Measurements from ENCODE around the gene FAM240A. TPM values are rescaled to one million over a fixed set of nuclear protein-coding genes. Genes with fewer than 3 reads are reported as not detected.

Gene FAM240A
- total RNA-seq, 1 donor from 2014 or later = not detected

DNA sequence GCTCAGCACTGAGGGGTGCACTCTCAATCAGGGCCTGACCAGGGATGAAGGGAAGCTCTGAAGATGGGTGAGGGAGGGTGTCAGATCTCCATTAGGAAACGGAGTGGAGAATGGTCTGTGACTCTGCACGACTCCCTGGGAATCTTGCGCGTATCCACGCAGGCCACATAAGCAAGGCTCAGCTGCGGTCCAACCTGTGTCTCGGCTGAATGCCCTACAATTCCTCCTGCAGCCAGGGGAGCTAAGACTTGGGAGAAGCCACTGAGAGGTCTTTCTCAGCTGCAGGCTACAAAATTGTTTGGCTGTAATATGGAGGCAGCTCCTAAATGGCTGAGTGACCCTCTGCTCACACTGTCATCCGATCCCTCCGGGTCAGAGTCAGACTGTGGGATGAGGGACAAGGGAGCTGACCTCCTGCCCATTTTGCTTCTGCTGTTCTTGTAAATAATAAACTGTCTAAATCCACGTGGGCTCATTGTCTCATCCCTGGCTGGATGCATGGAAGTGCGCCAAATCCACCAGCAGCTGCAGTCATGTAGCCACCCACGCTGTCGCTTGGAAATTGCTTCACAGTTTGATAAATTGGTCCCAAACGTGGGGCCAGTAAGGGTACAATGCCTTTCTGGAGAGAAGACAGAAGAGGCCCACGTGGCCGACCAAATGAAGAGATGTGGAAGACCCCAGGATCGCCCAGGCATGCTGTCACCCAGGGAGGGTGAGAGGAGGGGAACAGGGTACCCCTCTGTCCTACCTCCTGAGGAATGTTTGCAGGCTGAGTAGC is 50.6 kb downstream of the FAM240A start:
- DNase-seq (ENCODE audit: low spot score) = no peak

DNA sequence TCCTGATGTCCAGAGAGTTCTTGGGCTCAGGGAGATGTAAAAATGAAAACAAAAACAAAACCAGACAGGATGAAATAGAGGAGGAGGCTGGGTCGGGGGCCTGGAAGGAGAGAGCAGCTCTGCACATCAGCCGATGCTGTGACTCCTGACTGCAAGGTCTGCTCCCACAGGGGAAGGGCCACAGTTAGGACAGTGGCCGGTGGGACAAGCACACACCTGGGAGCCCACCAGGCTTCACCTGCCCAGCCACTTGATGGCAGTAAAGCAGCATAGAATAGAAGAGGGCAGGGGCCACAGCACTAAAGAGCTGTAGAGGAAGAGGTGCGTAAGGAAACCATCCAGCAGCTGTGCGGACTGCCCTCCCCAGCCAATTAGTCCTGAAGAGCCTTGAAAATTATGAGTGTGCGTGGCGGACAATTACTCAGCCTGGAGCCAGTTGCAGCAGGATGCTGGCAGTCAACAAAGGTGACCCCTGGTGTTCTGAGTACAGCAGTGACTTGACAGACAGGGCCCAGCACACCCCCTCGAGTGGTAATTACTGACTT is 51.3 kb downstream of the FAM240A start:
- no peak for DNase-seq (ENCODE audit: low spot score)

DNA sequence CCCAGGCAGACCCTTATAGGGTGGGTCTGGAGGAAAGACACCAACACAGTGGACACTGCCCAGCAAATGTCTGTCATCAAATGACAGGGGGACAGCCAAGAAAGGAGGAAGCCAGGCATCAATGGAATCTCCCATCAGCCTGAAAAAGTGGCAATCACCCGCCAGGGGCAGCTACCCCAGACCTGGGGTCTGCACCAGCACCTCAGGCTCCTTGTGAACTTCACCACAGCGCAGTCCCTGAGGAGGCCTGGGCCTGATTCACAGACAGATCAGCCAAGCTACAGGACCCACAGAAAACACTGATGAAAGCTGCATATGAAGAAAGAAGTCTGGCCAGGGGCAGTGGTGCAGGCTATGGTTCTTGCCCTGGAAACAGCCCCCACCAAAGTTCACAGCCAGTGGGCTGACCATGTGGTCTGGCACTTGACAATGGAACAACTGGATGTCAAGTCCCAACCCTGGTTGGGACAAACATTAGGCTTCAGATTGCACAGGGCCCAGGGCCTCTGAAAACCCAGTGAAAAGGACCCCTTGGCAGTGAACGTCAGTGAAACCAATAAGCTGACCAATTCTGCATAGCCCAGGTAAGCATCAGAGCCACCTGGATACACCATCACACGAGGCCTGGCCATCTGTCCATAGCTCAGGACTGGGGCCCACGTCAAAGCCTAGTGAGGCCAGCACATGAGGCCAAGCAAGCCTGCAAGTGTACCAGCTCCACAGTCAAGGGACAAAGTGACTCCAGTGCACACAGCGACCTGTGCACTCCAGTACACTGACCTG is 52.1 kb downstream of the FAM240A start:
- DNase-seq (ENCODE audit: low spot score) = no peak

DNA sequence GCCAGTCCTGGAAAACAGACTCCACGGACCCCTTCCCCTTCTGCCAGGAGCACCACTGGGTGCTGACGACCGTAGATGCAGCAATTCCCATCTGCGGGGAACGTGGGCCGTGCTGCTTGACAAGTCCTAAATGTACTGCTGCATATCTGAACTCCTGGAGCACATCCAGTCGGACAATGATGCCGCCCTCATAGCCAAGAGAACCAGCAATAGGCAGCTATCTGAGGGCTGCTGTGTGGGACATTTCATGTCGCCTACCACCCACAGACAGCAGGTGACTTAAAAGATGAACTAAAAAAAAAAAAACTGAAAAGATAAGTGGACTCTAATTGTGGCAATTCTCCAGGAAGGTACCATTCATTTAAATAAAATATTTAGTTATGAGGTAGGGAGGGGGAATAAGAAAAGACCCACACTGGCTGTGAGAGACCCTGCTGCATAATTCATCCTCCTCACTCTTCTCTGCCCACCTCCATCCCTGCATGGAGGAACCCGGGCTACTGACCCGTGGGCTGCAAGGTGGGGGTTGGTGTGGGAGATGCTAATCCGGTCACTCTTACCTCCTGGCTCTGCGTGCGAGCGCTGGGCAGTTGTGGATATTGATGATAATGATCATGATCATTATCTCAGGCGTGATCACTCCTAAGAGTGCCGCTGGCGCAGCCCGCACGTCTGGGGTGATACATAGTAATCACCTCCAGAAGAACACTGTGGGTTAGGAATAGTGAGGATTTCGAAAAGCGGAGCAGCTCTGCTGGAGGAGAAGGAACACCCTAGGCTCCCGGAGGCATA is 52.8 kb downstream of the FAM240A start:
- DNase-seq (ENCODE audit: low spot score) = no peak

DNA sequence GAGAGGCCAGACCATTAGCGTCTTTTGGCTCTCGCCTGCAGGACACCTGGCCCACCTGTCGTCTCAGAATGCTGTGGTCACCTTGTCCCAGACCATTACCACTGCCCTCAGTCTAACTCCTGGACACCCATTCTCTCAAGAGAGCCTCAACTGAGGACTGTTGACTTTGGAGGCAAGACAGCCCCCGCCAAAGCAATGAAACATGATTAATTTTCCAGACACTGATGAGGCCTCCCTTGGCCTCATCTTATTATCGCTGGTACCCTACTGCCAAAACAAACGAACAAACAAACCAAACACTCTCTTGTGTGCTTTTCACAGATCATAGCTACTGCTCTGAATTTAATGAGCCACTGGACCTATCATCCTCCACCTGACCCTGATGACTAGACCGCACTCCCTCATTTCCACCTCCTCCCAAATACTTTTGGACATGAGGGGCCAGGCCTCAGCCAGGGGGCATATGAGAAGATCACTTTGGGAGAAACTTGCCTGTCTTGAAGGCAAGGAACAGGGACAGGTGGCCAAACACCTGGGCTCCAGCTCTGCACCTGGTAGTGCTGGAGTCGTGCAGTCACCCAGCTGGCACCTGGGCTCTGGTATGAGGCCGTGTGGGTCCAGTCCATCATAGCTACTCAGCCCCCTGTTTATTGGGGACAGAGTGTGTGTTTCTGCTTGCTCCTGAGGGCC is 53.6 kb downstream of the FAM240A start:
- no peak for DNase-seq (ENCODE audit: low spot score)

DNA sequence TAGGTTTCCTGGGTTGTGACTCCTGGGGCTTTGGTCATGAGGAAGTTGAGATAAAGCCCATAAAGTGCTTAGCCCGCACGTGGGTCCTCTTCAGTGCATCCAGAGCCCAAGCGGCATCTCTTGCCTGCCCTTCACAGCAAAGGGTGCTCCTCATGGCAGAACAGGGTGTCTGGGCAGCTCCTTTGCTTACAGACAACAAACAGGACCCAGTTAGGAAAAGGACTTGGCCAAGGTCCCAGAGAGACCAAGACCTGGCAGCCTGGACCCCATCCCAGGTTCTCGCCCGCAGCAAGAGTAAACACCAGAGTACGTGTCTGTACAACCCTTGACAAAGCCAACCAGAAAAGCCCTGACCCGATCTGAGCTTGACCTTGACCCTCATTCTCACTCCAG is 54.1 kb downstream of the FAM240A start:
- no peak for DNase-seq (ENCODE audit: low spot score)

DNA sequence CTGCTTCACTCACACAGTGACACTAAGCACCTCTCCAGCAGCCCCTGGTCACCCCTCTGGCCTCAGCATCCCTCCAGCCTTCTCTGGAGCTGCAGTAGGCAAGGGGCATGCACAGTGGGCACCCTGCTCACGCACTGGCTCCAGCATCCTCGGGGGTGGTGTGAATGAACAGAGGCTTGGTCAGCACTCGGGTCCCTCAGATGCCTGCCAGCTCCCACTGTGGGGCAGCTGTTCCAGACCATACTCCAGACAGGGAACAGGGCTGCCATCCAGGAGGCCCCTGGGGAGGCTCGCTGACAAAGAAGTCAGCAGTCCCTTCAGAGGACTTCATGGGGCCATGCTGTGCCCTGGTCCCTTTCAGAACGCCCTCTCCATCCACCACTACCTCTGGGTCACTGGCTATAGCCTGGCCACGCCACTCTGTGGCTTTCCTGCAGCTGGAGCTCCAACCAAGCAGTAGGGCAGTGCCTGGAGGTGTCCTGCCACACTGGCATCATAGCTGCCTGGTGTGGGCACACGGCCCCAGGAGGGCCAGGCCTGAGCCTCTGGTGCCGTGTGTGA is 54.8 kb downstream of the FAM240A start:
- DNase-seq (ENCODE audit: low spot score) = no peak

DNA sequence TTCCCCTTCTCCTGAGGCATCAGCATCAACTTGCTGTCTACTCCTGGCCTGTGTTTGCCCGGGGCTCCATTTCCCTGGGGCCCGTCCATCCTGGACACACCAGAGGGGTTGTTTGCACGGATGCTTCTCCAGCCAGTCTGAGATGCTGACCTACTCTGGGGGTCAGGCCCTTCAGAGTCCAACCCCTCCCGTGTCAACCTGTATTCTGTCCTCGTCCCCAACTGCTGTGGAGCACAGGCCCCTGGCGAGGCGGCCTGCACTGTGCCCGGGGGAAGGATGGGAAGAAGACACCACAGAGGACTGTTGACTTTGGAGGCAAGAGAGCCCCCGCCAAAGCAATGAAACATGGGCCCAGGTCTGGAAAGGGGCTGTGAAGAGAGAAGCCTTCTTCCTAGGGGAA is 55.3 kb downstream of the FAM240A start:
- no peak for DNase-seq (ENCODE audit: low spot score)

DNA sequence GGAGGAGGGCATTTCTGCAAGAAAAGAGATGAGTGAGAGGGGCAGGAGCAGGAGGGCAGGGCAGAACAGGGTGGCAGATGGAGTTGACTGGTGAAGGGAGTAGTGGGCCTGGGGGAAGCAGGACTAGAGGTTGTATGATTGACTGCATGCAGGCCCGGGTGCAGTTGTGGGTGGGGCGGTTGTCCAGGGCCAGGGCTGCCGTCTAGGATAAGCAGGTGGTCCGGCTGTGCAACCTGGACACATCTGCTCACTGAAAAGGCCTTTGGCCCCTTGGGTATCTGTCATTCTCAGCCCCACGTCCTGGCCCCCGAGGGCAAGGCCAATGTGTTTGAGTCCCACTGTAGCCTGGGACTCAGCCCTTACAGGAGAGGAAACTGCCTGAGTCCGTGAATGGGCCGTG is 55.8 kb downstream of the FAM240A start:
- DNase-seq (ENCODE audit: low spot score) = no peak

DNA sequence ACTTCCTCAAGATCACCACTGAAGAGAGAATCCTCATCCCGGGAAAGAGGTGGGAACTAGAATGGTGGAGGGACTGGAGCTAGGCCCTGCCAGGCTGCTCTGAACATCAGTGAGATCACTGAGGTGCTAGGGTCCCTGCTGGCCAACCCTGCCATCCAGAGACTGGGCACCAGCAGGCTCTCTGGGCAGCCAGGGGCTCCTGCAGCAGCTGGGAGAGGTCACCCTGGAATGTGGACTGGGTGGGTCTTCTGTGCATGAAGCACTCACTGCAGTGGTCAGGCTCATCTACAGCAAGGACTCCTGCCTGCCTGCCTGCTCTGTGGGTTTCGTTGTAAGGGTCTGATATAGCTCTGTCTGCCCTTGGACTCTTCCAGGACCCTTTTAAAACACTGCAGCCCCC is 56.3 kb downstream of the FAM240A start:
- DNase-seq (ENCODE audit: low spot score) = no peak

DNA sequence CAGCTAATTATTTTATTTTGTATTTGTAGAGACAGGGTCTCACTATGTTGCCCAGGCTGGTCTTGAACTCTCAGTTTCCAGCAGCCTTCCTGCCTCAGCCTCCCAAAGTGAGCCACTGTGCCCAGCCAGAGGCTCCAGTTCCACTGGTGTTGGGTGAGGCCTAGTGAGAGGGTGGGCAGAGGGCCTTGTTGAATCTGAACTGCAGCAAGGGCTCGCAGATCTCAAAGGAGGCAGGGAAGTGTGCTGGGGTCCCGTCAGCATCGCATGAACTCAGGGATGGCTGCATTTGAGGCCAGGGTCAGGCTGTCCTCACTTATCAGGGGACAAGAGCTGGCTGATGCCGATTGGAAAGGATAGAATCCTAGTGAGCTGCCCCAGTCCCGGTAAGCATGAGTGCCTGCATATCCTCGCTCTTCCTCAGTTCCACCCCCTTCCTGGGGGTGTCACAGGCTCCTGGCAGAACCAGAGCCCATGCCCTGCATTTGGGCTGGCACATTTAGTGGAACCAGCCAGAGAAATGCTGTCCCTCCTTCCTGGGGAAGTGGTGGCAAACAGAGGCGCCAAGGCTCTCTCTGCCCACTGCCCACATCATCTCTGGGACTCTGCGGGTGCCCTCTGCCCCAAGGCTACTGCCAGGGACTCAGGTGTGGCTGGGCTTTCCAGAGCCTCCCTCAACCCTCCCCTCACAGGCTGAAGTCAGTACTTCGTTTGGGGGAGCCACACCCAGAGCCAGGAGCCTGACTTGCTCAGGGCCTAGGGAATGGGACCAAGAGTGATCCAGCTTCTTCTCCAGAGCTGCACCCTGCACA is 57.1 kb downstream of the FAM240A start:
- DNase-seq (ENCODE audit: low spot score) = no peak

DNA sequence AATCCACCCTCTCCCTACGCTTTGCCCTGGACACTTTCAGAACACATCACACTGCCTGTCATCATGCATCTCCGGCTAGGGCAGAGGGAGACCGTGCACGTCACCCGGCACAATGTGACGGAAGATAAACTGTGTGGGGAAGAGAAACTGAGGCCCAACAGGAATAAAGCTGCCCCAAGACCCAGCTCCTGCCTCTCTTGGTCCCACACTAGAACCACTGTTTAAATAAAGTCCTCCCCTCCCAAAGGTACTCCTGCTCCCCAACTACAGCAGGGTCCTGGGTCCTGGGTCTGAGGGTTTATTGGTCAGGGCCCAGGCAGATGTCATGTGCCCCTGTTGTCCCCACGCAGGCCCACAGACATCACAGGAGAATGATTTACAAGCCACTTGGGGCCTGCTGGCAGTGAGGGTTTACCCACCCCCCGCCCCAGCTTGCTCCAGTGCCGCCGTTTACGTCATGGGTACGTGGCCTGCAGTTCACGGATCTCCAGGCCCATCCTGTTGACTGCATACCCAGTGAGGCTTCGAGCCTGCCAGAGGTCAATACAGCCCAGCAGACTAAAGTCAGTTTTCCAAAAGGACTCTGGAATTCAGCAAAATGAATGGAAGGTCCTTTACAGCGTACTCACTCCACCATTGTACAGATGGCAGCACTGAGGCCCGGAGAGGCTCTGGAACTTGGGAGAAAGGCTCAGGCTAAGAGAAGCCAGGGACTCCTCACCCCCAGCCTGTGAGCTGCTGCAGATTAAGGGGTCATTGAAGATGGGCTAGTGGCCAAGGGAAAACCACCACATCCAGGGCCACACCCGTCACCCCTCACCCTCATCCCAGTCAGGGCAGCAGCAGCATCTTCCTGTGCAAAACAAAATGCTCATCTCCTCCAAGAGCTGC is 57.9 kb downstream of the FAM240A start:
- DNase-seq (ENCODE audit: low spot score) = no peak

DNA sequence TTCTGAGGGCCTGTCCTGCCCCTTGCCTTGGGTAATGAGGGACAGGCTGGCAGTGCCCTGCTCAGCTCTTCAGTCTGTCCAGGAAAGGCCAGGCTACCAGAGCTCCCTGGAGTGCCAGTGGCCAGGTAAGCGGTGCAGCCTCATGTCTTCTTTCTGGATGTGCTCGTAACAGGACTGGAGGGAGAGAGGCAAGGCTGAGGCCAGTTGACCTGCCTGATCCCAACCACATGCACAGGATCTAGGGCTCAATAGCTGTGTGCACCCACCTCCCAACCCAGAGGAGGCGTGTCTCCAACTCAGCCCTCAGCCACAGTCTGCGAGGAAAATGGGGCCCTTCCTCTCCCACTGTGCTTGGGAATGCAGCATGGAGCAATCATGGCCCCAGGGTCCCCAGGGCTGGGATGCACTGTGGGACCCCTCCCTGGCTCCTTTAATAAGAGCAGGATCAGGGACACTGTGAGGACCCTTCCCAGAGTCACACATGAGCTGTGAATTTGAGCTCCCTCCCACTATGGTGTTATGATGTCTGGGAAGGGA is 58.6 kb downstream of the FAM240A start:
- DNase-seq (ENCODE audit: low spot score) = no peak

DNA sequence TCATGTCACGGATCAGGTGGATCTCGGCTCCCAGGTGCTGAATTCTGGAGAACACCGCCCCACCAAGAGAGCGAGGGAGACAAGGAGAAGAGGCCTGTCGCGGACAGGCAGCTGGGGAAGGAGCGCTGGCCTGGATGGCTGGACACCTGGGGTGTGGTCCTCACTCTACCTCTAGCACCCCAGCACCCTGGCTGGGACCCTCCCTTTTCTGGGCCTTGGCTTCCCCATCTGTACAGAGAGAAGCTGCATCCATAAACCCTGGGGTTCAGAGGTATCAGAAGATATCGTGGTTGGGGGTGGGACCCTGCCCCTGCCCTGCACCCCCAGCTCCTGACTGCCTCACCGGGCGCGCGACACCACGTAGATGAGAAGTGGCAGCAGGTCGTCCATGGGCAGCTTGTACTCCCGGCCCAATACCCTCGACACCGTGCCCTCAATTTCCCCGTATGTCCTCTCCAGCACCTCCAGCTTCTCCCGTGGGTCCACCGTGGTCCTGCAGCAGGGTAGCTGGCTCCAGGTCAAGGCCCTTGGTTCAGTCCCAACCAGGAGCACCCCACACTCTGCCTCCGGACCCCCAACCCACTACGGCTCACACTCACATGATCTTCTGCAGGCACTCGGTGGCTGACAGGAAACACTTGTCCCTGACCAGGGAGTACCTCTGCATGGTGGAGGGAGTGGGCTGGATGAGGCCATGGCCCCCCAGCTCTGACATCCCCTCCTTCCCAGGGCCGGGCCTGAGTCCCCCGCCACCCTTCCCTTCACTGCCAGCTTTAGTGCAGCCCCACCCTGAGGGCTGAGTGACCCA is 59.4 kb downstream of the FAM240A start:
- DNase-seq (ENCODE audit: low spot score) = no peak

DNA sequence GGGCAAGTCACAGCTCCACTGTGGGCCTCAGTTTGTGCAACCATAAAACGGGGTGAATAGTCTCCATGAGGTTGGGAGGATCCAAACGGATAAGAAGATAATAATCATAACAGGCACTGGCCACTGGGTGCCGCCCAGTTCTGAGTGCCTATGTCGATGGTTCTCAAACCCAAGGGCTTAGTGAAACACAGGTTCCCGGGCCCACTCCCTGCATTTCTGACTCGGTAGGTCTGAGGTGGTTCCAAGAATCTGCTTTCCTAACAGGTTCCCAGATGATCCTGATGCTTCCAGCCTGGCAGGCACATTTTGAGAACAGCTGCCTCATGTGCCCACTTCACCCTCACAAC is 60.0 kb downstream of the FAM240A start:
- DNase-seq (ENCODE audit: low spot score) = no peak

DNA sequence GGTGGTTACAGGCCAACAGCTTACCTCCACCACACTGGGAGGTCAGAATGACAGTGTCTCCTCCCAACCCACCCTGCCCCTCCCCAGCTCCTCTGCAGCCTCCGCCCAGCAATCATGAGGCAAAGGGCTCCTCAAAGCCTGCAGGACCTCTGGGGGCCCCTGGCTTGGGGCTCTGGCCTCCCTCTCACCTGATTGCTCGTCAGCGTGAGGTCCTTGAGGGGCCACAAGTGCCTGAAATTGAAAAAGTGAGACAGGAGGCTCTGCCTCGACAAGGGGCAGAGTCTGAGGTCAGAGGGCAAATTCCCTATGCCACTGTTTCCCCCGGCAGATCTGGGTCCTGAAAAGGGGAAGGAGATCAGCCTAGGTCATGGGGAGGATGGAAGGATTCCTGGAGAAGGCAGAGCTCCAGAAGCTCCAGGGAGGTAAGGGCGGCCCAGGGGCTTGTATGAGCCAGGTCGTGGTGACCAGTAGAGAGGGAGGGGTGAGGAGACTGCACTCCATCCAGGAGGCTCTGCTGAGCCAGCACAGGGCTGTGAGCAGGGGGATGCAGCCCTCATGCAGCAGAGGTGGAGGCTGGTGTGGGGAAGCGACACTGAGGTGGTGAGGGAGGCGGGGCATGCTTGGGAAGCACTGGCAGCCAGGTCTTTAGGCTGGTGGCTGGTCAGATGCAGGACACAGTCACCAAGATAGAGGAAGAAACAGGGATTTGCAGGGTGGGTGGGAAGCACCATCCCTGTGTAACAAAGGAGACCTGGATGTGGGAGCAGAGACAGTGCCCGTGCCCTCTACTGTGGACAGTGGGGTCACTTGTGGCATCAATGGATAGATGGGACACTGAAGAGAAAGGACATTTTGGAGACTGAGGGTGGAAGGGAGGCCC is 61.1 kb downstream of the FAM240A start:
- DNase-seq (ENCODE audit: low spot score) = no peak

All from mucosa of gallbladder (tissue), 1 donor.